ENCODE data around the gene NMT1.

DNA sequence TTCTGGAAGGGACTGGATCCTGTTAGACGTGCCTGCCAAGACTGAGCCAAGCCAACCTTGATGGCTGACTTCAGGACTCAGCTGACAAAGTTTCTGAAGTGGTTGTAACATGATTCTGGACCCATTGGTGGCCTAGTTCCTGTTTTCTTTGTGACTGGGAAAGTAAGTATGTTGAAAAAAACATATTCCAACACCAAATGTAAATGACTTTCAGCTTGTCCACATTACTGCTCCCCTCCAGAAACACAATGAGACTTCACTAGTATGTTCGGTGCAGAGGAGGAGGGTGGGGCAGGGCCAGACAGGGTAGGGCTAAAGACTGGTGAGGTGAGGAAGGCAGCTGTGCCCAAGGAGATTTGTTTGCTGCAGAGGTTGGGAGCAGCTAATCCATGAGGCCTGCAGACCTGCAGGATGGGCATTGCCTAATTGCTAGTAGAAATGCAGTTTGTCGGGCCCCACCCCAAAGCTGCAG lies 26.4 kb downstream of the NMT1 start:
- TF ChIP-seq, protein P1, sequence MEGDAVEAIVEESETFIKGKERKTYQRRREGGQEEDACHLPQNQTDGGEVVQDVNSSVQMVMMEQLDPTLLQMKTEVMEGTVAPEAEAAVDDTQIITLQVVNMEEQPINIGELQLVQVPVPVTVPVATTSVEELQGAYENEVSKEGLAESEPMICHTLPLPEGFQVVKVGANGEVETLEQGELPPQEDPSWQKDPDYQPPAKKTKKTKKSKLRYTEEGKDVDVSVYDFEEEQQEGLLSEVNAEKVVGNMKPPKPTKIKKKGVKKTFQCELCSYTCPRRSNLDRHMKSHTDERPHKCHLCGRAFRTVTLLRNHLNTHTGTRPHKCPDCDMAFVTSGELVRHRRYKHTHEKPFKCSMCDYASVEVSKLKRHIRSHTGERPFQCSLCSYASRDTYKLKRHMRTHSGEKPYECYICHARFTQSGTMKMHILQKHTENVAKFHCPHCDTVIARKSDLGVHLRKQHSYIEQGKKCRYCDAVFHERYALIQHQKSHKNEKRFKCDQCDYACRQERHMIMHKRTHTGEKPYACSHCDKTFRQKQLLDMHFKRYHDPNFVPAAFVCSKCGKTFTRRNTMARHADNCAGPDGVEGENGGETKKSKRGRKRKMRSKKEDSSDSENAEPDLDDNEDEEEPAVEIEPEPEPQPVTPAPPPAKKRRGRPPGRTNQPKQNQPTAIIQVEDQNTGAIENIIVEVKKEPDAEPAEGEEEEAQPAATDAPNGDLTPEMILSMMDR (IDR thresholded peaks at IDR 0.05), result no peak
- no peak for TF ChIP-seq POLR2A (IDR thresholded peaks at IDR 0.05)

Data from right lobe of liver (tissue), 4 donors.